Ishikawa (cell line): ENCODE results near the gene GRID2.

Experiments used
- CEBPB ChIP-seq: IDR thresholded peaks from 2 replicates; pipeline ENCODE4 v1.6.1; 2012
- CREB1 ChIP-seq: IDR thresholded peaks from 2 replicates; pipeline ENCODE4 v1.6.1; 2012; ENCODE audit warnings: low read depth
- EGR1 ChIP-seq: IDR thresholded peaks from 2 replicates; pipeline ENCODE4 v1.6.1; 2012
- EP300 ChIP-seq: IDR thresholded peaks from 2 replicates; pipeline ENCODE4 v1.6.1; 2012; ENCODE audit warnings: borderline replicate concordance
- FOXM1 ChIP-seq: IDR thresholded peaks from 2 replicates; pipeline ENCODE4 v1.6.1; 2012; ENCODE audit warnings: low read depth, borderline replicate concordance
- NFIC ChIP-seq: IDR thresholded peaks from 2 replicates; pipeline ENCODE4 v1.6.1; 2012
- RAD21 ChIP-seq: IDR thresholded peaks from 2 replicates; pipeline ENCODE4 v1.6.1; 2012; ENCODE audit warnings: low read depth
- REST ChIP-seq: IDR thresholded peaks from 2 replicates; pipeline ENCODE4 v1.6.1; 2012; ENCODE audit warnings: low read depth, mild to moderate bottlenecking
- TAF1 ChIP-seq: IDR thresholded peaks from 2 replicates; pipeline ENCODE4 v1.6.1; 2012; ENCODE audit warnings: low read depth, mild to moderate bottlenecking
- TCF12 ChIP-seq: IDR thresholded peaks from 2 replicates; pipeline ENCODE4 v1.6.1; 2012; ENCODE audit warnings: low read depth
- TEAD4 ChIP-seq: IDR thresholded peaks from 2 replicates; pipeline ENCODE4 v1.6.1; 2012
- USF1 ChIP-seq: IDR thresholded peaks from 2 replicates; pipeline ENCODE4 v1.6.1; 2012
- YY1 ChIP-seq: IDR thresholded peaks from 2 replicates; pipeline ENCODE4 v1.6.1; 2012; ENCODE audit warnings: low read depth
- TF ChIP-seq, protein P1 (sequence below): IDR thresholded peaks from 2 replicates; pipeline ENCODE4 v1.6.1; 2012

GRCh38 chr4:92809381-92809780, 505.6 kb downstream of the GRID2 start:
- no peak for TF ChIP-seq TAF1
- no peak for TF ChIP-seq TCF12
- peak; percentile 56; the same call in 1 of the 2 replicates for TF ChIP-seq CEBPB
- TF ChIP-seq EGR1, result no peak
- no peak for TF ChIP-seq YY1
- TF ChIP-seq CREB1, result no peak
- no peak for TF ChIP-seq REST
- no peak for TF ChIP-seq EP300
- TF ChIP-seq RAD21, result no peak
- TF ChIP-seq, protein P1, sequence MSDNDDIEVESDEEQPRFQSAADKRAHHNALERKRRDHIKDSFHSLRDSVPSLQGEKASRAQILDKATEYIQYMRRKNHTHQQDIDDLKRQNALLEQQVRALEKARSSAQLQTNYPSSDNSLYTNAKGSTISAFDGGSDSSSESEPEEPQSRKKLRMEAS, result no peak
- no peak for TF ChIP-seq NFIC
- no peak for TF ChIP-seq FOXM1
- TF ChIP-seq TEAD4, result no peak
- no peak for TF ChIP-seq USF1
